Neural progenitor cell (in vitro differentiated cells): Measurements from ENCODE around the gene TBC1D10A. TPM values are rescaled to one million over a fixed set of nuclear protein-coding genes. Genes with fewer than 3 reads are reported as not detected.

ENCODE experiments used
- DNase-seq: peaks from one replicate; pipeline ENCODE4 v3.0.0-alpha.2; 2016; ENCODE audit warnings: low spot score
- H2AFZ ChIP-seq: fragments of 200-600 bp; sonication (generic); replicated peaks from 2 replicates; pipeline ENCODE4 v1.6.1; 2016; ENCODE audit warnings: antibody characterized with exemption
- H3F3A ChIP-seq: fragments of 200-600 bp; sonication (generic); 2 replicates; pipeline ENCODE4 v1.6.1; 2016; ENCODE audit warnings: antibody characterized with exemption, low read depth
- H3K27ac ChIP-seq: fragments of 200-600 bp; sonication (generic); 2 replicates; pipeline ENCODE4 v1.5.1; 2016; ENCODE audit warnings: mild to moderate bottlenecking
- H3K27me3 ChIP-seq: fragments of 200-600 bp; sonication (generic); 2 replicates; pipeline ENCODE4 v1.6.1; 2016; ENCODE audit warnings: mild to moderate bottlenecking, moderate library complexity
- H3K36me3 ChIP-seq: fragments of 200-600 bp; sonication (generic); 2 replicates; pipeline ENCODE4 v1.5.1; 2016
- H3K4me1 ChIP-seq: fragments of 200-600 bp; sonication (generic); 2 replicates; pipeline ENCODE4 v1.6.1; 2016; ENCODE audit warnings: mixed run types
- H3K4me2 ChIP-seq: fragments of 200-600 bp; sonication (generic); 2 replicates; pipeline ENCODE4 v1.6.1; 2016
- H3K4me3 ChIP-seq: fragments of 200-600 bp; sonication (generic); 2 replicates; pipeline ENCODE4 v1.5.1; 2016
- H3K79me2 ChIP-seq: fragments of 200-600 bp; sonication (generic); 2 replicates; pipeline ENCODE4 v1.6.1; 2016; ENCODE audit warnings: low read depth
- H3K9ac ChIP-seq: fragments of 200-600 bp; sonication (generic); 2 replicates; pipeline ENCODE4 v1.6.1; 2016
- H3K9me3 ChIP-seq: fragments of 200-600 bp; sonication (generic); 2 replicates; pipeline ENCODE4 v1.5.1; 2016; ENCODE audit warnings: low read depth
- H4K20me1 ChIP-seq: fragments of 200-600 bp; sonication (generic); 2 replicates; pipeline ENCODE4 v1.6.1; 2016; ENCODE audit warnings: low read depth
- H3K27ac Mint-ChIP-seq: 3 replicates; pipeline ENCODE4 v1.8.0; 2021; ENCODE audit warnings: mixed read lengths
- H3K27me3 Mint-ChIP-seq: 2 replicates; pipeline ENCODE4 v1.8.0; 2022; ENCODE audit warnings: low read depth, mild to moderate bottlenecking, inconsistent platforms, moderate library complexity, mixed read lengths; ENCODE audit not compliant: insufficient read depth
- H3K36me3 Mint-ChIP-seq: 3 replicates; pipeline ENCODE4 v1.8.0; 2021; ENCODE audit warnings: mixed read lengths
- H3K4me1 Mint-ChIP-seq: 3 replicates; pipeline ENCODE4 v1.8.0; 2021; ENCODE audit warnings: mixed read lengths
- H3K4me3 Mint-ChIP-seq: 3 replicates; pipeline ENCODE4 v1.8.0; 2021; ENCODE audit warnings: mild to moderate bottlenecking, moderate library complexity, mixed read lengths
- H3K9me3 Mint-ChIP-seq: 3 replicates; pipeline ENCODE4 v1.8.0; 2020; ENCODE audit warnings: mixed read lengths
- CTCF ChIP-seq: fragments of 200-600 bp; sonication (generic); IDR thresholded peaks from 2 replicates; pipeline ENCODE4 v1.5.1; 2017; ENCODE audit warnings: antibody characterized with exemption, mild to moderate bottlenecking
- EZH2 ChIP-seq: fragments of 200-600 bp; sonication (generic); IDR thresholded peaks from 2 replicates; pipeline ENCODE4 v1.6.1; 2017; ENCODE audit warnings: antibody characterized with exemption, mild to moderate bottlenecking, moderate library complexity
- EZH2phosphoT487 ChIP-seq: fragments of 200-600 bp; sonication (generic); IDR thresholded peaks from 2 replicates; pipeline ENCODE4 v1.6.1; 2017; ENCODE audit warnings: antibody characterized with exemption
- total RNA-seq: library from RNA; depleted of rRNA; stranded (reverse); fragments of >200 nt; gene quantifications from 2 replicates; pipeline ENCODE4 v1.2.3, GENCODE V29; 2015; ENCODE audit warnings: low replicate concordance

TBC1D10A gene
- total RNA-seq, 1 donor from 2014 or later = 6.2 TPM

DNA sequence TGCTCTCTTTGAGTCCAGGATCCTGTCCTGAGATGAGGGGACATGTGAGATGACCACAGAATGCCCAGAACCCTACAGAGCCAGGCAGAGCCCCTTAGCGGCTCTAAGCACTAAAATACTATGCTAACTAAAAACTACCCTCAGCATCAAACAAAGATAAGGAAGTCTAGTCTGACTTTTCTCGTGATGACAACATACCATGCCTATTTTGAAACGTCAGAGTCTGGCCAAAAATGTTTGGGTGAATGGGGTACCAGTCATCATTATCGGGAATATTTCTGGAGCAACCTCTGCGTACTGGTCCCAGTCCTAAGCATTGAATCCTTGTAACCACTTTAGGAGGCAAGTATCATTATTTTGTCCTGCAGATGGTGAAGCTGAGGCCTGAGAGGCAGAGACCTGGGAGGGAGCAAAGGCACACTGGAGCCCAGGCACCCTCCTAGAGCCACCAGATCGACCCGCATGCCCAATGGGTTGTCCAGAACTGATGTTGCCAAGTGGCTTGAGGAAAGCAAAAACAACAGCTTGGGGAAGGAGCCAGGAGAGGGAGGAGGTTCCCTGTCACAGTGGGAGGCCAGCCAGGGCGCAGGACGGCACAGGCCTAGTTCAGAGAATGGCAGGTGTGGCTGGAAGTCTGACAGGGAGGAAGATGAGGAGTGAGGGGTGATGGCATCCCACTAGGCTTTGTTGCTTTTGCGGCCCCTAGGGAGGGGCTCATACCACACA is 52.9 kb downstream of the TBC1D10A start:
- TF ChIP-seq EZH2 = no peak
- no peak for TF ChIP-seq EZH2phosphoT487
- no peak for TF ChIP-seq CTCF
- DNase-seq = no peak
- H3K4me1 ChIP-seq = peaks cover 7% of the 10 kb centered on the region
- H3K27ac ChIP-seq = no peak overlapping the region
- no peaks in the 10 kb centered on the region for H3F3A ChIP-seq
- no peaks in the 10 kb centered on the region for H3K27me3 ChIP-seq
- no peaks in the 10 kb centered on the region for H3K36me3 ChIP-seq
- no peaks in the 10 kb centered on the region for H3K79me2 ChIP-seq
- no peak overlapping the region for H3K9ac ChIP-seq
- H4K20me1 ChIP-seq = no peaks in the 10 kb centered on the region
- H3K9me3 ChIP-seq = no peaks in the 10 kb centered on the region
- H3K4me3 Mint-ChIP-seq = no peak overlapping the region
- H3K27ac Mint-ChIP-seq = peak overlapping the region; percentile 27
- H3K36me3 Mint-ChIP-seq = no peaks in the 10 kb centered on the region
- no peak overlapping the region for H3K4me3 ChIP-seq
- H3K27me3 Mint-ChIP-seq = peaks cover 4% of the 10 kb centered on the region
- no peak overlapping the region for H2AFZ ChIP-seq
- no peak overlapping the region for H3K4me2 ChIP-seq
- H3K4me1 Mint-ChIP-seq = peaks cover 16% of the 10 kb centered on the region
- no peaks in the 10 kb centered on the region for H3K9me3 Mint-ChIP-seq

- no peak overlapping the region for H3K27ac Mint-ChIP-seq
- peaks cover 4% of the 10 kb centered on the region for H3K27me3 Mint-ChIP-seq
- no peaks in the 10 kb centered on the region for H3F3A ChIP-seq
- peak overlapping the region; percentile 17 for H3K4me3 Mint-ChIP-seq
- H3K4me2 ChIP-seq = no peak overlapping the region
- H3K4me3 ChIP-seq = no peak overlapping the region
- no peaks in the 10 kb centered on the region for H3K36me3 Mint-ChIP-seq
- no peaks in the 10 kb centered on the region for H3K36me3 ChIP-seq
- H3K9ac ChIP-seq = no peak overlapping the region
- peaks cover 6% of the 10 kb centered on the region for H3K4me1 ChIP-seq
- no peak for TF ChIP-seq EZH2
- TF ChIP-seq CTCF = no peak
- no peak for TF ChIP-seq EZH2phosphoT487
- peaks cover 10% of the 10 kb centered on the region for H3K4me1 Mint-ChIP-seq
- H2AFZ ChIP-seq = no peak overlapping the region
- H3K27me3 ChIP-seq = no peaks in the 10 kb centered on the region
- no peaks in the 10 kb centered on the region for H3K79me2 ChIP-seq
- no peak overlapping the region for H3K27ac ChIP-seq
- no peaks in the 10 kb centered on the region for H3K9me3 ChIP-seq
- DNase-seq = no peak
- no peaks in the 10 kb centered on the region for H4K20me1 ChIP-seq
- H3K9me3 Mint-ChIP-seq = no peaks in the 10 kb centered on the region
These were observed 53.8 kb downstream of the TBC1D10A start for GRCh38 chr22:30272781-30273601.

DNA sequence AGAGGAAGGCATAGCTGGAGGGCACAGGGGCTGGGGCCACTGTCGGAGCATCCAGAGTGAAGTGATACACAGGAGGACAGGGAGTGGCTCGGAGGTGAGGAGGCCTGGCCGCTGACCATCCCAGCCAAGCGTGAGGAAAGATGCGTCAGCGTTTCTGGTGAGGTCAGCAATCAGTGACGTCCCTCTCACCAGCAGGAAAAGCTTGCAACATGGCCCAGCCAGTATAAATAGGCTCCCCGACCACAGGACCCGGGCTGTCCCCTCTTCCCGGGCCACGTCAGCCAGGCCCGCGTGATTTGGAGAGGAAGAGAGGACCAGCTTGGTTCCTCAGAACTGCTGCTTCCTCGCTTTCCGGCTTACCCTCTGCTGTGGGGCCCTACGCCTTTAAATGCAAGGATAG is 55.9 kb downstream of the TBC1D10A start:
- H3K9ac ChIP-seq = no peak overlapping the region
- TF ChIP-seq CTCF (no peak), EZH2phosphoT487 (no peak), EZH2 (no peak)
- no peak overlapping the region for H3K4me3 ChIP-seq
- no peak overlapping the region for H3K27ac ChIP-seq
- Mint-ChIP-seq H3K9me3 (no peaks in the 10 kb centered on the region), H3K4me3 (no peak overlapping the region), H3K36me3 (no peaks in the 10 kb centered on the region), H3K27me3 (peaks cover 7% of the 10 kb centered on the region), H3K4me1 (peaks cover 1% of the 10 kb centered on the region), H3K27ac (no peak overlapping the region)
- H3K27me3 ChIP-seq = no peaks in the 10 kb centered on the region
- DNase-seq = no peak
- no peaks in the 10 kb centered on the region for H3K36me3 ChIP-seq
- no peaks in the 10 kb centered on the region for H3K4me1 ChIP-seq
- no peak overlapping the region for H2AFZ ChIP-seq
- H3K9me3 ChIP-seq = no peaks in the 10 kb centered on the region
- H3F3A ChIP-seq = no peaks in the 10 kb centered on the region
- H3K4me2 ChIP-seq = no peak overlapping the region
- H3K79me2 ChIP-seq = no peaks in the 10 kb centered on the region
- no peaks in the 10 kb centered on the region for H4K20me1 ChIP-seq
